Epithelial cell of proximal tubule (primary cell): Measurements from ENCODE around the gene RAB30. TPM values are rescaled to one million over a fixed set of nuclear protein-coding genes. Genes with fewer than 3 reads are reported as not detected.

Source experiments
- DNase-seq: peaks from one replicate; pipeline ENCODE4 v3.0.0-alpha.2; 2011; ENCODE audit warnings: low read depth
- H3K4me3 ChIP-seq: 2 replicates; pipeline ENCODE4 v1.5.1; 2011; ENCODE audit warnings: low read depth, mild to moderate bottlenecking, low read length
- total RNA-seq: library from RNA; depleted of rRNA; stranded (reverse); fragments of >200 nt; gene quantifications from 2 replicates; pipeline ENCODE4 v1.2.3, GENCODE V29; 2015
- TF ChIP-seq, protein P1 (sequence below): conservative IDR thresholded peaks from 2 replicates; pipeline ENCODE4 v1.5.1; 2012; ENCODE audit warnings: low read depth, mild to moderate bottlenecking, low read length

The RAB30 gene
- total RNA-seq, 1 donor from 2014 or later = 2.8 TPM

DNA sequence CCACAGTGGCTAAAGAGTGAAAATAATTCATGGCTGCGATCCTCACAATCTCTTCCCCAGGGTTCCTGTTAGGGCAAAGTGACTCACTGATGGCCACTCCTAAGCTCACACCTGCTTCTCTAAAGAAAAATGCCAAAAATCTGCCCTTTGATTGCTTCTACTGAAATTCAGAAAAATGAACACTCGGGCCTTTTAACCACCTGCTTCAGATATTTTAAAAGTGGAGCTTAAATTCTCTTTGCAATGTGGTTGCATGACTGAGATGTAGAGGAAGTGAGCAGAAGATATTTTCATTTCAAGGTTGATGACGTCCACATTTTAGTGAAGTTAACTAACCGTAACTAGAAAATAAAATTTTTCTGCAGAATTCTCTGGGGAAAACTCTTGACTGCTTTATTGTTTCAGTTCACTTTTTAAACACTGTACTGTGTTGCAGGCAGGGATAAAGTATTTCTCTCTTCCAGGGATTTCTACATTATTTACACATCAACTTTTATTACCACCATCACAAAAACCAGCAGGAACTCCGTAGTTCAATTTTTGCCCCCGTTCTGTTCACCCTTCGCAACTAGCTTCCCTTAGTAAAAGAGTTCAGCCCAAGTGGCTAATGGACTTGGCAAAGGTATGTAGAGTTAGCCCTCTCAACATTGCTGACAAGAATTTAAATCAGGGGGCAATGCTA, 8.5 kb downstream of the RAB30 start:
- TF ChIP-seq, protein P1, sequence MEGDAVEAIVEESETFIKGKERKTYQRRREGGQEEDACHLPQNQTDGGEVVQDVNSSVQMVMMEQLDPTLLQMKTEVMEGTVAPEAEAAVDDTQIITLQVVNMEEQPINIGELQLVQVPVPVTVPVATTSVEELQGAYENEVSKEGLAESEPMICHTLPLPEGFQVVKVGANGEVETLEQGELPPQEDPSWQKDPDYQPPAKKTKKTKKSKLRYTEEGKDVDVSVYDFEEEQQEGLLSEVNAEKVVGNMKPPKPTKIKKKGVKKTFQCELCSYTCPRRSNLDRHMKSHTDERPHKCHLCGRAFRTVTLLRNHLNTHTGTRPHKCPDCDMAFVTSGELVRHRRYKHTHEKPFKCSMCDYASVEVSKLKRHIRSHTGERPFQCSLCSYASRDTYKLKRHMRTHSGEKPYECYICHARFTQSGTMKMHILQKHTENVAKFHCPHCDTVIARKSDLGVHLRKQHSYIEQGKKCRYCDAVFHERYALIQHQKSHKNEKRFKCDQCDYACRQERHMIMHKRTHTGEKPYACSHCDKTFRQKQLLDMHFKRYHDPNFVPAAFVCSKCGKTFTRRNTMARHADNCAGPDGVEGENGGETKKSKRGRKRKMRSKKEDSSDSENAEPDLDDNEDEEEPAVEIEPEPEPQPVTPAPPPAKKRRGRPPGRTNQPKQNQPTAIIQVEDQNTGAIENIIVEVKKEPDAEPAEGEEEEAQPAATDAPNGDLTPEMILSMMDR = no peak
- no peak for DNase-seq
- peak overlapping the region; percentile 20 for H3K4me3 ChIP-seq

DNA sequence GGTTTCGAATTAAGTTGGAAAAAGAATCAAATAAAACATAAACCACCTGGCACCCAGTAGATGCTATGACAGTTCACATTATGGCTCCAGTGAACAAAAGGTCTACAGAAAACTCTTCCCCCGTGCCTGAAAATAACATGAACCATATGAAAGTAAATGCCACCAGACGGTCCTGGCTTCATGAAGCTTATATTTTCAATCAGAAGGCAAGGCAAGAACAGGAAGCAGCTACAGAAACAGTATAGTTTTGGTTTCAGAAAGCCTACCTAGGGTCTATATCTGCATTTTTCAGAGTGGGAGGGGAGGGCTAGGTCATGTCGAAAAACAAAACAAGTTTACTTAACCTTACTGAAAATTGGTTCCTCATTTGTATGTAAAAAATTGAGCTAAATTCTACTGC, 9.8 kb downstream of the RAB30 start:
- no peak overlapping the region for H3K4me3 ChIP-seq
- TF ChIP-seq, protein P1 = no peak
- no peak for DNase-seq

DNA sequence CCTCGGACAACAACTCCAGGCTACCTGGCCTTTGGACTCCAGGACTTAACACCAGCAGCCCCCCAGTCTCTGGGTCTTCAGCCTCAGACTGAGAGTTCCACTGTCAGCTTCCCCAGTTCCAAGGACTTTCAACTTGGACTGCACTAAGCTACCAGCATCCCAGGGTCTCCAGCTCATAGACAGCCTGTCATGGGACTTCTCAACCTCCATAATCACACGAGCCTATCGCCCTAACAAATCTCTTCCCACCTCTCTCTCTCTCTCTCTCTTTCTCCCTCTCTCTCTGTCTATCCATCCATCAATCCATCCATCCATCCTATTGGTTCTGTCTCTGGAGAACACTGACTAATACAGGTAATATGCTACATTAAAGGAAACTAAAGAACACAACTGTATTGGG, 10.7 kb downstream of the RAB30 start:
- TF ChIP-seq, protein P1 = no peak
- no peak for DNase-seq
- H3K4me3 ChIP-seq = no peak overlapping the region

DNA sequence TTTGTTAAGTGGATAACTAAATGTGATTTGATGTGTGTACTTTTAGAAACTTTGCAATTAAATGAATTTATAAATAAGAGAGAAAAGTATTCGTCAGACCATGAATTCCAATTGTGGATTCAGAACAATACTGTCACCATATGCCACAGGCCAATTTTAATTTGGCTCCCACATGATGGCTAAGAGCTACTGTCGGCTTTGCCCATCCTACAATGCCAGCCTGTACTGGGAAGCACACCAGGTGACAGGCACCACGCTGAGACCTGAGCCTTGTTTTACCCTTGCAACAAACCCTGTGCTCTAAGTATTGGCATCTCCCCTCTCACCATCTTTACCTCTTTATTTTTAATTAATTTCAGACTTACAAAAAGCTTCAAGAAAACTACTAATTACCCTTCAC, 14.0 kb downstream of the RAB30 start:
- no peak for DNase-seq
- no peak overlapping the region for H3K4me3 ChIP-seq
- TF ChIP-seq, protein P1 = no peak

DNA sequence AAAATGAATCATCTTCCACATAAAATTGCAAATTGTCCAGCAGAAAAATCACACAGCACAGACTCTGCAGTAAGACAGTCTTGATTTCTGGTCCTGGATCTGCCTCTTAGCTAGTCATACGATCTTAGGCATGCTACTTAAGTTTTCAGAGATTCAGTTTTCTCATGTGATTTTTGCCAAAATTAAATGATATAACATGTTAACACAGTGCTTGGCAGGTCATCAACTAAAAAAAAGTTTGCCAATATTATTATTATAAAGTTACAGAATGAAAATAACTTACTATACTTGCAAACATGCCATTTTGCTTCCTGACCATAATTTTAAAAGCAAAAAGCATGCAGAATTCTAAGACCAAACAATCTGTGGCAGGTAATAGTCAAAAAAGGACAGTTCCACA, 15.1 kb downstream of the RAB30 start:
- TF ChIP-seq, protein P1 = no peak
- DNase-seq = no peak
- H3K4me3 ChIP-seq = no peak overlapping the region

DNA sequence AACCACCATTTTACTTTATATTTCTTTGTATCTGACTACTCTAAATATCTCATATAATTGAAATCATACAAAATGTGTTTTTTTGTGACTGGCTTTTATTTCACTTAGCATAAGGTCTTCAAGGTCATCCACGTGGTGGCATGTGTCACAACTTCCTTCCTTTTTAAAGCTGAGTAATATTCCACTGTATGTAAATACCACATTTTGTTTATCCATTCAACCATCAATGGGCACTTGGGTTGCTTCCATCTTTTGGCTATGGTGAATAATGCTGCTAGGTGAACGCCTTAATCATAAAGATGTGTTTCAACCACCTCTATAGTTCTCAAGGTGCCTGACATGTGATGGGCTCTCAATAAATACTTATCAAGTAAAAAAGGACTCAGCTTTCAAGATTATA, 15.5 kb downstream of the RAB30 start:
- TF ChIP-seq, protein P1 = no peak
- no peak overlapping the region for H3K4me3 ChIP-seq
- no peak for DNase-seq

DNA sequence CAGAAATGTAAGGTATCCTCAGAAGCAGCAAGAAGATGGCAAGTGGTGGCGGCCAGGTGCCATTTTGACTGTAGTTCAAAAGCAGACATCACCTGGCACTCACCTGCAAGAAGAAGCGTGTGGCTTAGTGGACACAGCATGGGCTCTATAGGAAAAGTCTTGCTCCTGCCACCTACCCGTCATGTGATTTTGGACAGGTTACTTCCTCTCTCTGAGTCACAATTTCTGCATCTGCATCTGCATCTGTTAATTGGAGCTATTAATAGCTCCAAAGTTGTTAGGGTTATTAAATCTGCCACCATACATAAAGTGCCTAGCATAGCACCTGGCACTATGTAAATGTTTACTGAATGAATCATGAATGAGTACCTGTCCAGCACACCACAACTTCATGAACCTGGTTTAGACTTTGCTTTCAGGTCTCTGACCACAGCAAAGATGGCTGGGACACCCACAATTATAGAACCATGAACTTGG, 16.8 kb downstream of the RAB30 start:
- TF ChIP-seq, protein P1 = no peak
- no peak overlapping the region for H3K4me3 ChIP-seq
- no peak for DNase-seq
